SK-N-SH (cell line): ENCODE results near the gene SLC36A4. TPM values are rescaled to one million over a fixed set of nuclear protein-coding genes. Genes with fewer than 3 reads are reported as not detected.

Experiments
- CTCF ChIA-PET: fragments of 300-600, 350-600 bp; formaldehyde crosslinking; extraction: SDS; loops from one replicate; lab custom pipeline; 2021; lab: Yijun Ruan, JAX
- POLR2A ChIA-PET: fragments of 350-600 bp; sonication (Branson Sonifier 250); formaldehyde crosslinking; extraction: SDS; loops from one replicate; lab custom pipeline; 2020; ENCODE audit warnings: antibody characterized with exemption, inconsistent platforms; lab: Yijun Ruan, JAX
- DNase-seq: peaks from one replicate; pipeline ENCODE4 v3.0.0; 2012
- H2AFZ ChIP-seq: fragments of 200-600 bp; sonication (generic); 2 replicates; pipeline ENCODE4 v1.8.1; 2016; ENCODE audit warnings: antibody characterized with exemption, mild to moderate bottlenecking, low read depth
- H3F3A ChIP-seq: fragments of 200-600 bp; sonication (generic); replicated peaks from 2 replicates; pipeline ENCODE3; 2016; ENCODE audit warnings: antibody characterized with exemption, mild to moderate bottlenecking; ENCODE audit not compliant: insufficient read depth
- H3K27ac ChIP-seq, 2 experiments: fragments of 200-500 bp in 1 of 2; fragments of 200-600 bp in 1 of 2; sonication (Bioruptor generic) in 1 of 2; sonication (generic), shearing (Covaris generic) in 1 of 2; 2 replicates each; pipeline versions ENCODE4 v1.5.1 to v1.6.1; 2014 to 2016; ENCODE audit warnings: low read depth in 2 of 2, inconsistent platforms in 1 of 2, low read length in 1 of 2, mild to moderate bottlenecking in 1 of 2, mixed read lengths in 1 of 2
- H3K27me3 ChIP-seq: fragments of 200-600 bp; sonication (generic), shearing (Covaris generic); 2 replicates; pipeline ENCODE4 v1.6.1; 2016; ENCODE audit warnings: mixed run types; ENCODE audit not compliant: insufficient read depth
- H3K36me3 ChIP-seq, 2 experiments: fragments of 200-500 bp in 1 of 2; fragments of 200-600 bp in 1 of 2; sonication (Bioruptor generic) in 1 of 2; sonication (generic) in 1 of 2; replicated peaks in 1 of 2; 2 replicates each; pipeline versions ENCODE3 to v1.5.1; 2014 to 2016; ENCODE audit warnings: low read length in 1 of 2, mild to moderate bottlenecking in 1 of 2; ENCODE audit not compliant: insufficient read depth in 2 of 2, control insufficient read depth in 1 of 2
- H3K4me1 ChIP-seq, 2 experiments: fragments of 200-500 bp in 1 of 2; fragments of 200-600 bp in 1 of 2; sonication (Bioruptor generic) in 1 of 2; sonication (generic), shearing (Covaris generic) in 1 of 2; 2 replicates each; pipeline versions ENCODE4 v1.5.1 to v1.6.1; 2014 to 2016; ENCODE audit warnings: low read depth in 1 of 2, low read length in 1 of 2, mixed run types in 1 of 2; ENCODE audit not compliant: insufficient read depth in 2 of 2, control insufficient read depth in 1 of 2
- H3K4me2 ChIP-seq: fragments of 200-600 bp; sonication (generic), shearing (Covaris generic); 2 replicates; pipeline ENCODE4 v1.6.1; 2017; ENCODE audit warnings: mixed run types
- H3K4me3 ChIP-seq, 2 experiments: fragments of 200-500 bp in 1 of 2; fragments of 200-600 bp in 1 of 2; sonication (Bioruptor generic) in 1 of 2; sonication (generic), shearing (Covaris generic) in 1 of 2; 2 replicates each; pipeline versions ENCODE4 v1.5.1 to v1.8.1; 2014 to 2016; ENCODE audit warnings: low read depth in 2 of 2, inconsistent platforms in 1 of 2, low read length in 1 of 2, mild to moderate bottlenecking in 1 of 2, mixed read lengths in 1 of 2, moderate library complexity in 1 of 2
- H3K79me2 ChIP-seq: fragments of 200-600 bp; sonication (generic); 2 replicates; pipeline ENCODE4 v1.8.1; 2017; ENCODE audit warnings: mild to moderate bottlenecking; ENCODE audit not compliant: insufficient read depth
- H3K9ac ChIP-seq: fragments of 200-600 bp; sonication (generic); 2 replicates; pipeline ENCODE4 v1.6.1; 2017; ENCODE audit warnings: mixed run types
- H3K9me2 ChIP-seq: fragments of 200-600 bp; sonication (generic); 2 replicates; pipeline ENCODE4 v1.6.1; 2017; ENCODE audit warnings: mixed run types
- H3K9me3 ChIP-seq: fragments of 200-600 bp; sonication (generic); 2 replicates; pipeline ENCODE4 v1.6.1; 2017; ENCODE audit warnings: mixed run types, mild to moderate bottlenecking, moderate library complexity
- H4K20me1 ChIP-seq: fragments of 200-600 bp; sonication (generic); 2 replicates; pipeline ENCODE4 v1.6.1; 2017; ENCODE audit warnings: mild to moderate bottlenecking, mixed run types; ENCODE audit not compliant: insufficient read depth
- CHD2 ChIP-seq: fragments of 150-350 bp; IDR thresholded peaks from 2 replicates; pipeline ENCODE4 v1.6.1; 2018; ENCODE audit warnings: low read length; ENCODE audit not compliant: partially characterized antibody
- CTCF ChIP-seq: fragments of 200-600 bp; sonication (generic); IDR thresholded peaks from 2 replicates; pipeline ENCODE4 v1.6.1; 2017; ENCODE audit warnings: antibody characterized with exemption, mild to moderate bottlenecking, moderate library complexity
- EP300 ChIP-seq, 2 experiments: IDR thresholded peaks; 2 replicates each; pipeline versions ENCODE4 v1.4.0 to v1.6.1; 2012; ENCODE audit warnings: borderline replicate concordance in 1 of 2, low read depth in 1 of 2, low read length in 1 of 2
- FOSL2 ChIP-seq: IDR thresholded peaks from 2 replicates; pipeline ENCODE4 v1.4.0; 2012; ENCODE audit warnings: low read depth, mild to moderate bottlenecking, moderate library complexity, borderline replicate concordance
- FOXM1 ChIP-seq: IDR thresholded peaks from 2 replicates; pipeline ENCODE4 v1.4.0; 2012; ENCODE audit warnings: low read depth, mild to moderate bottlenecking
- GATA2 ChIP-seq: sonication (generic); formaldehyde crosslinking; IDR thresholded peaks from 2 replicates; pipeline ENCODE4 v1.5.0; 2020; ENCODE audit warnings: mild to moderate bottlenecking, missing genetic modification reagents
- IRF3 ChIP-seq: fragments of 150-350 bp; IDR thresholded peaks from 2 replicates; pipeline ENCODE4 v1.6.1; 2016; ENCODE audit warnings: mild to moderate bottlenecking, low read depth, low read length
- JUND ChIP-seq: IDR thresholded peaks from 2 replicates; pipeline ENCODE4 v1.4.0; 2012
- MEF2A ChIP-seq: IDR thresholded peaks from 2 replicates; pipeline ENCODE4 v1.4.0; 2012; ENCODE audit warnings: low read depth, borderline replicate concordance
- RCOR1 ChIP-seq: fragments of 150-350 bp; IDR thresholded peaks from 2 replicates; pipeline ENCODE4 v1.6.1; 2017; ENCODE audit warnings: antibody characterized with exemption, low read length
- SIN3A ChIP-seq: IDR thresholded peaks from 2 replicates; pipeline ENCODE4 v1.6.1; 2012; ENCODE audit warnings: low read depth, mild to moderate bottlenecking, low read length, moderate library complexity, borderline replicate concordance
- SMC3 ChIP-seq: IDR thresholded peaks from 2 replicates; pipeline ENCODE4 v1.6.1; 2012; ENCODE audit warnings: low read depth, low read length, improper control_type of control experiment
- TAF1 ChIP-seq: IDR thresholded peaks from 2 replicates; pipeline ENCODE4 v1.6.1; 2012; ENCODE audit warnings: low read depth, mild to moderate bottlenecking, low read length, moderate library complexity, borderline replicate concordance
- TCF12 ChIP-seq: IDR thresholded peaks from 2 replicates; pipeline ENCODE4 v1.4.0; 2012
- TEAD4 ChIP-seq: IDR thresholded peaks from 2 replicates; pipeline ENCODE4 v1.4.0; 2012; ENCODE audit warnings: mild to moderate bottlenecking, borderline replicate concordance; ENCODE audit not compliant: insufficient read depth
- YY1 ChIP-seq: IDR thresholded peaks from 2 replicates; pipeline ENCODE4 v1.4.0; 2012; ENCODE audit warnings: low read depth, mild to moderate bottlenecking
- ZBTB33 ChIP-seq: IDR thresholded peaks from 2 replicates; pipeline ENCODE4 v1.4.0; 2012; ENCODE audit warnings: low read depth, borderline replicate concordance
- WGBS: methylation state at CpG from one replicate; pipeline ENCODE4 v1.1.6; 2017; ENCODE audit warnings: low lambda C conversion rate; 5-methylcytosine and 5-hydroxymethylcytosine counted together
- polyA plus RNA-seq, 3 experiments: library from polyadenylated mRNA; depleted of rRNA; stranded (reverse); fragments of >200 nt; gene quantifications; 2 replicates each; pipeline ENCODE4 v1.2.3, GENCODE V29; 2012

Gene SLC36A4
- polyA plus RNA-seq, 1 of the 3 experiments (the other 2 are of a cell fraction): 9.7 TPM

GRCh38 chr11:93166862-93167261 lies 30.9 kb downstream of the SLC36A4 start:
- TF ChIP-seq SIN3A (no peak), EP300 (IDR thresholded peaks at IDR 0.05; ENCODE audit: borderline replicate concordance in 1 of 2, low read depth in 1 of 2, low read length in 1 of 2) (no peak), TCF12 (no peak), CTCF (no peak), YY1 (no peak), MEF2A (no peak), JUND (no peak), SMC3 (no peak), RCOR1 (no peak), CHD2 (no peak), FOXM1 (no peak), ZBTB33 (no peak), TAF1 (no peak), IRF3 (no peak), FOSL2 (no peak), TEAD4 (no peak), GATA2 (no peak)
- H3K9me2 ChIP-seq: no peaks in the 10 kb centered on the region
- peaks cover 4% of the 10 kb centered on the region for H3F3A ChIP-seq
- no peaks in the 10 kb centered on the region; a peak in 1 of 4 replicates for H3K4me1 ChIP-seq
- H3K79me2 ChIP-seq: no peaks in the 10 kb centered on the region
- DNase-seq: no peak
- no peak overlapping the region for H3K9ac ChIP-seq
- peaks cover 45 to 52% of the 10 kb centered on the region in 2 experiments for H3K36me3 ChIP-seq
- no peaks in the 10 kb centered on the region for H3K9me3 ChIP-seq
- ChIA-PET CTCF (interaction anchor here (0.7 to 2.0 kb wide), 3 partner anchors 9 to 225 kb away, joined by 3 to 7 read pairs (median 3); no protein-coding TSS in a partner anchor), POLR2A (no interaction called here)
- WGBS: 95% methylated on average over 2 of the region's 2 CpGs
- no peak overlapping the region for H2AFZ ChIP-seq
- H3K4me2 ChIP-seq: no peak overlapping the region
- H3K4me3 ChIP-seq: no peak overlapping the region
- H3K27me3 ChIP-seq: no peaks in the 10 kb centered on the region
- no peaks in the 10 kb centered on the region for H4K20me1 ChIP-seq
- H3K27ac ChIP-seq: no peak overlapping the region
